Keratinocyte (primary cell): ENCODE data around the gene PPM1H. TPM values are rescaled to one million over a fixed set of nuclear protein-coding genes. Genes with fewer than 3 reads are reported as not detected.
"Not testable (repeated sequence)": the region's sequence is repeated elsewhere in the genome, so short reads cannot be mapped to it uniquely, and the experiment has no call there.

Experiments used
- DNase-seq: peaks from one replicate; pipeline ENCODE4 v3.0.0-alpha.2; 2011; ENCODE audit warnings: low read depth, missing footprints, low spot score
- FAIRE-seq: peaks from 2 replicates; lab custom pipeline; 2011; peaks lifted over from hg19 to GRCh38; lab: Jason Lieb, UNC
- H2AFZ ChIP-seq: 2 replicates; pipeline ENCODE4 v1.6.0; 2012; ENCODE audit warnings: low read length, control low read depth, inconsistent platforms; ENCODE audit not compliant: control insufficient read depth
- H3K27ac ChIP-seq: 2 replicates; pipeline ENCODE4 v1.5.1; 2011; ENCODE audit warnings: low read length; ENCODE audit not compliant: control insufficient read depth, insufficient read depth
- H3K27me3 ChIP-seq: 3 replicates; pipeline ENCODE4 v1.6.0; 2011; ENCODE audit warnings: low read length; ENCODE audit not compliant: control insufficient read depth, insufficient read depth; ENCODE audit errors: extremely low read depth
- H3K36me3 ChIP-seq, 2 experiments: 2 replicates in 1 of 2; 3 replicates in 1 of 2; pipeline ENCODE4 v1.5.1; 2011; ENCODE audit warnings: low read length in 2 of 2, mild to moderate bottlenecking in 1 of 2; ENCODE audit not compliant: control insufficient read depth in 2 of 2, insufficient read depth in 2 of 2; ENCODE audit errors: extremely low read depth in 1 of 2
- H3K4me1 ChIP-seq: 3 replicates; pipeline ENCODE4 v1.5.1; 2011; ENCODE audit warnings: low read length; ENCODE audit not compliant: control insufficient read depth, insufficient read depth; ENCODE audit errors: extremely low read depth
- H3K4me2 ChIP-seq: 3 replicates; pipeline ENCODE4 v1.6.0; 2011; ENCODE audit warnings: low read depth, low read length; ENCODE audit not compliant: control insufficient read depth, insufficient read depth; ENCODE audit errors: extremely low read depth
- H3K4me3 ChIP-seq, 3 experiments: fragments of 200-600 bp in 1 of 3; sonication (generic) in 1 of 3; 2 replicates in 2 of 3; 3 replicates in 1 of 3; pipeline ENCODE4 v1.5.1; 2011 to 2016; ENCODE audit warnings: low read length in 3 of 3, mild to moderate bottlenecking in 3 of 3, control low read depth in 2 of 3, inconsistent platforms in 1 of 3, low read depth in 1 of 3, mixed read lengths in 1 of 3, mixed run types in 1 of 3, moderate library complexity in 1 of 3; ENCODE audit not compliant: control insufficient read depth in 2 of 3, insufficient read depth in 2 of 3; ENCODE audit errors: extremely low read depth in 1 of 3
- H3K79me2 ChIP-seq: 2 replicates; pipeline ENCODE4 v1.6.0; 2012; ENCODE audit warnings: low read length; ENCODE audit not compliant: control insufficient read depth, insufficient read depth
- H3K9ac ChIP-seq: 3 replicates; pipeline ENCODE4 v1.6.0; 2011; ENCODE audit warnings: low read length; ENCODE audit not compliant: control insufficient read depth, insufficient read depth; ENCODE audit errors: extremely low read depth
- H3K9me1 ChIP-seq: 3 replicates; pipeline ENCODE4 v1.6.0; 2011; ENCODE audit warnings: low read length; ENCODE audit not compliant: control insufficient read depth, insufficient read depth; ENCODE audit errors: extremely low read depth
- H3K9me3 ChIP-seq: 2 replicates; pipeline ENCODE4 v1.5.1; 2012; ENCODE audit warnings: low read depth, low read length; ENCODE audit not compliant: control insufficient read depth
- H4K20me1 ChIP-seq: 3 replicates; pipeline ENCODE4 v1.6.0; 2011; ENCODE audit warnings: low read length; ENCODE audit not compliant: control insufficient read depth, insufficient read depth; ENCODE audit errors: extremely low read depth
- CTCF ChIP-seq, 3 experiments: IDR thresholded peaks in 1 of 3; conservative IDR thresholded peaks in 1 of 3; optimal IDR thresholded peaks in 1 of 3; 2 replicates in 2 of 3; 3 replicates in 1 of 3; pipeline versions ENCODE3 to v1.5.1; 2011; ENCODE audit warnings: low read length in 3 of 3, mild to moderate bottlenecking in 3 of 3, moderate library complexity in 2 of 3, control low read depth in 1 of 3, inconsistent platforms in 1 of 3; ENCODE audit not compliant: insufficient read depth in 2 of 3; ENCODE audit errors: extremely low read depth in 1 of 3
- EZH2 ChIP-seq: IDR thresholded peaks from one replicate; pipeline ENCODE4 v1.6.1; 2012; ENCODE audit warnings: inconsistent platforms, mild to moderate bottlenecking, low read length, moderate library complexity
- dilution Hi-C: fragments of 300-500 bp; cut with MboI; formaldehyde crosslinking; loops from one replicate; pipeline ENCODE4 v1.7.0; 2020; ENCODE audit warnings: low sequenced_read_pairs; ENCODE audit not compliant: extremely low pct_ligation_motif_present
- polyA plus RNA-seq, 5 experiments: library from polyadenylated mRNA; depleted of rRNA in 3 of 5; stranded (reverse) in 3 of 5; stranded (forward) in 1 of 5; unstranded in 1 of 5; fragments of >200 nt; gene quantifications; 1 replicate in 1 of 5; 2 replicates in 3 of 5; 3 replicates in 1 of 5; pipeline versions ENCODE4 v1.2.1 to v1.2.3, GENCODE V29; 2011 to 2012; ENCODE audit warnings: missing spikeins in 2 of 5, low read depth in 1 of 5, low replicate concordance in 1 of 5

PPM1H gene
- polyA plus RNA-seq, 1 donor (not counting 4 experiments of a cell fraction or from before 2014, with no cell fraction given), result 0.09 TPM

GRCh38 chr12:62967701-62968100, 32.8 kb upstream of the PPM1H start:
- H3K4me1 ChIP-seq, result no peaks in the 10 kb centered on the region
- no peak overlapping the region for H3K27ac ChIP-seq
- no peaks in the 10 kb centered on the region for H3K36me3 ChIP-seq
- no peak for FAIRE-seq
- no peak overlapping the region for H3K4me2 ChIP-seq
- H2AFZ ChIP-seq, result no peak overlapping the region
- H3K79me2 ChIP-seq, result no peaks in the 10 kb centered on the region
- dilution Hi-C loops, result no loop called here
- H4K20me1 ChIP-seq, result no peaks in the 10 kb centered on the region
- H3K9me3 ChIP-seq, result no peaks in the 10 kb centered on the region
- no peak overlapping the region for H3K4me3 ChIP-seq
- TF ChIP-seq EZH2, result no peak
- no peak for TF ChIP-seq CTCF (optimal IDR thresholded peaks at IDR 0.05 in 1 of 3, IDR thresholded peaks at IDR 0.05 in 1 of 3, conservative IDR thresholded peaks at IDR 0.05 in 1 of 3; ENCODE audit: extremely low read depth in 1 of 3, insufficient read depth in 2 of 3, low read length in 3 of 3)
- no peaks in the 10 kb centered on the region for H3K9me1 ChIP-seq
- no peak overlapping the region for H3K9ac ChIP-seq
- no peaks in the 10 kb centered on the region for H3K27me3 ChIP-seq
- DNase-seq, result no peak

GRCh38 chr12:62966990-62967506, 32.1 kb upstream of the PPM1H start:
- H3K4me2 ChIP-seq, result no peak overlapping the region
- TF ChIP-seq CTCF (optimal IDR thresholded peaks at IDR 0.05 in 1 of 3, IDR thresholded peaks at IDR 0.05 in 1 of 3, conservative IDR thresholded peaks at IDR 0.05 in 1 of 3; ENCODE audit: extremely low read depth in 1 of 3, insufficient read depth in 2 of 3, low read length in 3 of 3) (no peak), EZH2 (no peak)
- no peak overlapping the region for H3K27ac ChIP-seq
- no peak overlapping the region for H3K4me3 ChIP-seq
- DNase-seq (no peak), FAIRE-seq (no peak)
- no peaks in the 10 kb centered on the region for H3K4me1 ChIP-seq
- no peaks in the 10 kb centered on the region for H3K27me3 ChIP-seq
- no peaks in the 10 kb centered on the region for H3K36me3 ChIP-seq
- no peaks in the 10 kb centered on the region for H3K9me3 ChIP-seq
- H4K20me1 ChIP-seq, result no peaks in the 10 kb centered on the region
- H2AFZ ChIP-seq, result no peak overlapping the region
- H3K9ac ChIP-seq, result no peak overlapping the region
- H3K9me1 ChIP-seq, result no peaks in the 10 kb centered on the region
- dilution Hi-C loops, result no loop called here
- H3K79me2 ChIP-seq, result no peaks in the 10 kb centered on the region

- H3K79me2 ChIP-seq, H2AFZ ChIP-seq, H3K9me1 ChIP-seq, H3K4me2 ChIP-seq, H3K36me3 ChIP-seq, dilution Hi-C loops, H3K9ac ChIP-seq, H4K20me1 ChIP-seq, H3K27me3 ChIP-seq, H3K4me1 ChIP-seq, H3K27ac ChIP-seq, H3K4me3 ChIP-seq, H3K9me3 ChIP-seq: not testable (repeated sequence)
- FAIRE-seq (peak; percentile 41), DNase-seq (peak; percentile 4)
Measured at GRCh38 chr12:62966446-62966989, 31.6 kb upstream of the PPM1H start.

- dilution Hi-C loops, H3K4me1 ChIP-seq, H3K4me2 ChIP-seq, H3K9me3 ChIP-seq, H3K36me3 ChIP-seq, H3K9me1 ChIP-seq, H3K4me3 ChIP-seq, H4K20me1 ChIP-seq, H3K9ac ChIP-seq, H3K27ac ChIP-seq, DNase-seq, H2AFZ ChIP-seq, H3K27me3 ChIP-seq, H3K79me2 ChIP-seq, FAIRE-seq: not testable (repeated sequence)
Measured at GRCh38 chr12:62965700-62966099, 30.8 kb upstream of the PPM1H start.
